CD8-positive, alpha-beta memory T cell (primary cell): ENCODE measurements around the gene CNOT4. TPM values are rescaled to one million over a fixed set of nuclear protein-coding genes. Genes with fewer than 3 reads are reported as not detected.
"Not testable (repeated sequence)": the region's sequence is repeated elsewhere in the genome, so short reads cannot be mapped to it uniquely, and the experiment has no call there.

Source experiments
- CTCF ChIA-PET: fragments of 350-600 bp; sonication (Branson Sonifier 250); formaldehyde crosslinking; loops from one replicate; lab custom pipeline; 2021; ENCODE audit warnings: antibody characterized with exemption; lab: Charles Lee
- POLR2A ChIA-PET: fragments of 350-600 bp; sonication (Branson Sonifier 250); formaldehyde crosslinking; loops from one replicate; lab custom pipeline; 2021; ENCODE audit warnings: antibody characterized with exemption; lab: Charles Lee
- DNase-seq, 5 donors: peaks; one replicate each; pipeline versions ENCODE4 v3.0.0 to v3.0.0-alpha.2; 2020 to 2022; ENCODE audit warnings: mixed read lengths in 1 of 5
- H3K27ac ChIP-seq: one replicate; pipeline ENCODE4 v1.7.0; 2013; ENCODE audit warnings: low read depth, mild to moderate bottlenecking, low read length, moderate library complexity
- H3K27me3 ChIP-seq: 2 replicates; pipeline ENCODE4 v1.7.0; 2013; ENCODE audit warnings: low read length, mild to moderate bottlenecking; ENCODE audit not compliant: insufficient read depth, poor library complexity, severe bottlenecking
- H3K36me3 ChIP-seq: 2 replicates; pipeline ENCODE4 v1.7.0; 2013; ENCODE audit warnings: mild to moderate bottlenecking, low read length, moderate library complexity; ENCODE audit not compliant: insufficient read depth
- H3K4me1 ChIP-seq: 2 replicates; pipeline ENCODE4 v1.7.0; 2013; ENCODE audit warnings: mild to moderate bottlenecking, low read length, moderate library complexity; ENCODE audit not compliant: insufficient read depth
- H3K4me3 ChIP-seq: 2 replicates; pipeline ENCODE4 v1.7.0; 2013; ENCODE audit warnings: mild to moderate bottlenecking, low read length
- H3K9me3 ChIP-seq: 2 replicates; pipeline ENCODE4 v1.7.0; 2013; ENCODE audit warnings: mild to moderate bottlenecking, low read length
- H3K27ac Mint-ChIP-seq, 8 donors: one replicate each; pipeline ENCODE4 v1.8.0; 2020 to 2021; ENCODE audit warnings: mixed read lengths in 8 of 8, mild to moderate bottlenecking in 6 of 8, inconsistent platforms in 3 of 8, moderate library complexity in 3 of 8
- H3K27me3 Mint-ChIP-seq, 2 donors: one replicate each; pipeline ENCODE4 v1.8.0; 2020 to 2021; ENCODE audit warnings: mixed read lengths in 2 of 2, mild to moderate bottlenecking in 1 of 2, moderate library complexity in 1 of 2
- H3K36me3 Mint-ChIP-seq, 3 donors: one replicate each; pipeline ENCODE4 v1.8.0; 2020 to 2021; ENCODE audit warnings: mixed read lengths in 3 of 3, inconsistent platforms in 1 of 3, mild to moderate bottlenecking in 1 of 3
- H3K4me1 Mint-ChIP-seq, 3 donors: one replicate each; pipeline ENCODE4 v1.8.0; 2020 to 2021; ENCODE audit warnings: mixed read lengths in 3 of 3, inconsistent platforms in 1 of 3, mild to moderate bottlenecking in 1 of 3
- H3K4me3 Mint-ChIP-seq, 7 donors: one replicate each; pipeline ENCODE4 v1.8.0; 2020 to 2021; ENCODE audit warnings: mixed read lengths in 7 of 7, mild to moderate bottlenecking in 6 of 7, moderate library complexity in 4 of 7, inconsistent platforms in 2 of 7
- H3K9me3 Mint-ChIP-seq, 5 donors: one replicate each; pipeline ENCODE4 v1.8.0; 2020 to 2022; ENCODE audit warnings: mixed read lengths in 5 of 5, mild to moderate bottlenecking in 3 of 5, moderate library complexity in 2 of 5, inconsistent platforms in 1 of 5
- polyA plus RNA-seq: library from polyadenylated mRNA; unstranded; fragments of 300-500 nt; fragmentation: Illumina TruSeq; gene quantifications from one replicate; pipeline ENCODE4 v1.2.3, GENCODE V29; 2021
- total RNA-seq, 2 experiments: library from RNA; stranded (reverse); gene quantifications; one replicate each; pipeline ENCODE4 v1.2.3, GENCODE V29; 2021

Gene CNOT4
- total and polyA plus RNA-seq, 3 experiments from 2014 or later: 19.3 to 21.8 (median 21.5) TPM

GRCh38 chr7:135445690-135446089 lies 64.2 kb downstream of the CNOT4 start:
- Mint-ChIP-seq H3K9me3 (no peaks in the 10 kb centered on the region), H3K4me1 (peaks cover 41 to 69% (median 55%) of the 10 kb centered on the region in 3 donors), H3K27ac (peak overlapping the region in 3 of 8 donors; percentile 19 to 84 (median 58)), H3K36me3 (peaks cover 0 to 23% (median 8%) of the 10 kb centered on the region in 3 donors), H3K27me3 (no peaks in the 10 kb centered on the region), H3K4me3 (no peak overlapping the region)
- Histone ChIP-seq H3K36me3 (no peaks in the 10 kb centered on the region), H3K27ac (no peak overlapping the region), H3K9me3 (no peaks in the 10 kb centered on the region), H3K4me3 (no peak overlapping the region), H3K27me3 (no peaks in the 10 kb centered on the region), H3K4me1 (no peaks in the 10 kb centered on the region)
- CTCF ChIA-PET: no interaction called here
- DNase-seq: no peak
- POLR2A ChIA-PET: no interaction called here

- CTCF ChIA-PET, H3K27me3 ChIP-seq, H3K4me1 ChIP-seq, POLR2A ChIA-PET, H3K4me3 ChIP-seq, H3K9me3 ChIP-seq, H3K36me3 ChIP-seq, H3K27ac Mint-ChIP-seq, DNase-seq, H3K9me3 Mint-ChIP-seq, H3K27ac ChIP-seq, H3K4me3 Mint-ChIP-seq, H3K27me3 Mint-ChIP-seq: not testable (repeated sequence)
- Mint-ChIP-seq H3K36me3 (peaks cover 0 to 24% (median 6%) of the 10 kb centered on the region in 3 donors), H3K4me1 (peaks cover 40 to 69% (median 53%) of the 10 kb centered on the region in 3 donors)
Measured at GRCh38 chr7:135445266-135445665, 64.6 kb downstream of the CNOT4 start.

GRCh38 chr7:135441791-135442190 lies 68.1 kb downstream of the CNOT4 start:
- peaks cover 27 to 46% (median 37%) of the 10 kb centered on the region in 3 donors for H3K4me1 Mint-ChIP-seq
- Histone ChIP-seq H3K27ac (no peak overlapping the region), H3K27me3 (no peaks in the 10 kb centered on the region), H3K36me3 (peaks cover 3% of the 10 kb centered on the region), H3K4me1 (no peaks in the 10 kb centered on the region), H3K4me3 (no peak overlapping the region), H3K9me3 (no peaks in the 10 kb centered on the region)
- peak overlapping the region in 2 of 8 donors; percentile 32 to 43 for H3K27ac Mint-ChIP-seq
- POLR2A ChIA-PET: no interaction called here
- no peaks in the 10 kb centered on the region for H3K27me3 Mint-ChIP-seq
- DNase-seq: no peak
- no peak overlapping the region for H3K4me3 Mint-ChIP-seq
- CTCF ChIA-PET: no interaction called here
- H3K9me3 Mint-ChIP-seq: no peaks in the 10 kb centered on the region
- H3K36me3 Mint-ChIP-seq: peaks cover 7 to 38% (median 8%) of the 10 kb centered on the region in 3 donors

- ChIA-PET POLR2A (no interaction called here), CTCF (no interaction called here)
- DNase-seq: no peak
Measured at GRCh38 chr7:135434047-135434446, 75.9 kb downstream of the CNOT4 start.

GRCh38 chr7:135430626-135431025 lies 79.3 kb downstream of the CNOT4 start:
- Histone ChIP-seq H3K27me3 (no peaks in the 10 kb centered on the region), H3K4me3 (no peak overlapping the region), H3K9me3 (no peaks in the 10 kb centered on the region), H3K27ac (no peak overlapping the region), H3K36me3 (peaks cover 3% of the 10 kb centered on the region), H3K4me1 (no peaks in the 10 kb centered on the region)
- no peak for DNase-seq
- Mint-ChIP-seq H3K27ac (peak overlapping the region in 3 of 8 donors; percentile 23 to 58 (median 24)), H3K36me3 (peaks cover 12 to 50% (median 24%) of the 10 kb centered on the region in 3 donors), H3K9me3 (peaks cover 0 to 7% (median 6%) of the 10 kb centered on the region in 5 donors), H3K4me1 (peaks cover 57 to 80% (median 75%) of the 10 kb centered on the region in 3 donors), H3K4me3 (no peak overlapping the region), H3K27me3 (no peaks in the 10 kb centered on the region)
- POLR2A ChIA-PET: no interaction called here
- CTCF ChIA-PET: no interaction called here

More at GRCh38 chr7:135434047-135434446, 75.9 kb downstream of the CNOT4 start:
- Histone ChIP-seq H3K36me3 (peaks cover 7% of the 10 kb centered on the region), H3K4me3 (no peak overlapping the region), H3K27me3 (no peaks in the 10 kb centered on the region), H3K4me1 (no peaks in the 10 kb centered on the region), H3K9me3 (no peaks in the 10 kb centered on the region), H3K27ac (no peak overlapping the region)
- Mint-ChIP-seq H3K27ac (no peak overlapping the region), H3K4me3 (no peak overlapping the region), H3K27me3 (no peaks in the 10 kb centered on the region), H3K4me1 (peaks cover 46 to 63% (median 56%) of the 10 kb centered on the region in 3 donors), H3K36me3 (peaks cover 24 to 69% (median 26%) of the 10 kb centered on the region in 3 donors), H3K9me3 (peaks cover 0 to 10% (median 7%) of the 10 kb centered on the region in 5 donors)

- ChIA-PET POLR2A (no interaction called here), CTCF (no interaction called here)
- no peak for DNase-seq
- no peaks in the 10 kb centered on the region for H3K27me3 Mint-ChIP-seq
- H3K27ac Mint-ChIP-seq: peak overlapping the region in 1 of 8 donors; percentile 51
- no peak overlapping the region for H3K27ac ChIP-seq
- H3K27me3 ChIP-seq: no peaks in the 10 kb centered on the region
- H3K4me1 Mint-ChIP-seq: peaks cover 58 to 80% (median 77%) of the 10 kb centered on the region in 3 donors
- H3K4me1 ChIP-seq: no peaks in the 10 kb centered on the region
- H3K9me3 Mint-ChIP-seq: no peaks in the 10 kb centered on the region
- H3K4me3 Mint-ChIP-seq: peak overlapping the region in 1 of 7 donors; percentile 16
- no peak overlapping the region for H3K4me3 ChIP-seq
- no peaks in the 10 kb centered on the region for H3K9me3 ChIP-seq
- H3K36me3 ChIP-seq: no peaks in the 10 kb centered on the region
- peaks cover 0 to 40% (median 14%) of the 10 kb centered on the region in 3 donors for H3K36me3 Mint-ChIP-seq
Measured at GRCh38 chr7:135428879-135429278, 81.0 kb downstream of the CNOT4 start.

- Histone ChIP-seq H3K4me3 (no peak overlapping the region), H3K27me3 (no peaks in the 10 kb centered on the region), H3K36me3 (no peaks in the 10 kb centered on the region), H3K9me3 (no peaks in the 10 kb centered on the region), H3K4me1 (no peaks in the 10 kb centered on the region), H3K27ac (no peak overlapping the region)
- ChIA-PET POLR2A (no interaction called here), CTCF (no interaction called here)
- DNase-seq: no peak
- Mint-ChIP-seq H3K4me1 (peaks cover 59 to 82% (median 78%) of the 10 kb centered on the region in 3 donors), H3K27me3 (no peaks in the 10 kb centered on the region), H3K27ac (peak overlapping the region in 3 of 8 donors; percentile 9 to 24 (median 18)), H3K9me3 (no peaks in the 10 kb centered on the region), H3K4me3 (no peak overlapping the region), H3K36me3 (peaks cover 0 to 36% (median 13%) of the 10 kb centered on the region in 3 donors)
Measured at GRCh38 chr7:135428011-135428410, 81.9 kb downstream of the CNOT4 start.

GRCh38 chr7:135427166-135427565 lies 82.7 kb downstream of the CNOT4 start:
- Mint-ChIP-seq H3K36me3 (peaks cover 0 to 29% (median 13%) of the 10 kb centered on the region in 3 donors), H3K9me3 (no peaks in the 10 kb centered on the region), H3K27ac (peak overlapping the region in 3 of 8 donors; percentile 3 to 85 (median 62)), H3K27me3 (no peaks in the 10 kb centered on the region), H3K4me3 (no peak overlapping the region), H3K4me1 (peaks cover 56 to 78% (median 72%) of the 10 kb centered on the region in 3 donors)
- H3K36me3 ChIP-seq: no peaks in the 10 kb centered on the region
- CTCF ChIA-PET: no interaction called here
- no peak overlapping the region for H3K4me3 ChIP-seq
- POLR2A ChIA-PET: no interaction called here
- H3K9me3 ChIP-seq: no peaks in the 10 kb centered on the region
- H3K27ac ChIP-seq: no peak overlapping the region
- no peaks in the 10 kb centered on the region for H3K27me3 ChIP-seq
- no peaks in the 10 kb centered on the region for H3K4me1 ChIP-seq
- DNase-seq: no peak
